Measurements from ENCODE around the gene CAMTA1.

DNA sequence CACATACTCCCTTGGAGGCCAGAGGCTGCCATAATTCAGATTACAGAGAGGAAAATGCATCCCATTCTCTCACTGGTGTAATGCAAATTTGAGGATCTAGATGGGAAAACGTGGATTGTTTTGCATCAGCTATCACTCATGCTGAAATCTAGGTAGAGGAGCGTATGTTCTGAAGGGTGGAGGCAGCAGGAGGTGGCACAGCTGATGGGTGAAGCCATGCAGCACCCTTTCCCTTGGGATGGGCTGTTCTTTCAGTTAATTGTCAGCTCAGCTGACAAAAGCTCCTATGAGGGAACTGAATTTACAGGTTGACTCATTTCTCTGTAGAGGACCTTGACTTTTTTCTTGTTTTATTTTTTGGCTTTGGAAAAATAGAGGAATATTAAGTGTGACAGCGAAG is 41.8 kb downstream of the CAMTA1 start:
- TF ChIP-seq POLR2A (IDR thresholded peaks at IDR 0.05; ENCODE audit: low read length) (no peak), GATA1 (IDR thresholded peaks at IDR 0.05; ENCODE audit: low read depth, low read length) (no peak)

Data from erythroblast (primary cell).